ENCODE measurements around the gene TNIK. TPM values are rescaled to one million over a fixed set of nuclear protein-coding genes. Genes with fewer than 3 reads are reported as not detected.

TNIK gene
- total RNA-seq, 1 donor from 2014 or later, result 15.5 TPM

- no peak for DNase-seq (ENCODE audit: extremely low spot score, unreplicated experiment)
- no peak overlapping the region for H3K4me3 Mint-ChIP-seq (ENCODE audit: unreplicated experiment)
- H3K27ac Mint-ChIP-seq (ENCODE audit: unreplicated experiment), result no peak overlapping the region
- peaks cover 2% of the 10 kb centered on the region for H3K36me3 Mint-ChIP-seq (ENCODE audit: unreplicated experiment)
- H3K4me1 Mint-ChIP-seq (ENCODE audit: unreplicated experiment), result peaks cover under 1% of the 10 kb centered on the region
- TF ChIP-seq CTCF (IDR thresholded peaks at IDR 0.05), result no peak
- H3K9me3 Mint-ChIP-seq (ENCODE audit: unreplicated experiment), result peaks cover 3% of the 10 kb centered on the region
- no peaks in the 10 kb centered on the region for H3K27me3 Mint-ChIP-seq (ENCODE audit: unreplicated experiment)
Measured at GRCh38 chr3:171340434-171340833, 119.8 kb downstream of the TNIK start.

- no peak overlapping the region for H3K27ac Mint-ChIP-seq (ENCODE audit: unreplicated experiment)
- DNase-seq (ENCODE audit: extremely low spot score, unreplicated experiment), result no peak
- TF ChIP-seq CTCF (IDR thresholded peaks at IDR 0.05), result no peak
- peaks cover 3% of the 10 kb centered on the region for H3K9me3 Mint-ChIP-seq (ENCODE audit: unreplicated experiment)
- no peaks in the 10 kb centered on the region for H3K27me3 Mint-ChIP-seq (ENCODE audit: unreplicated experiment)
- H3K4me3 Mint-ChIP-seq (ENCODE audit: unreplicated experiment), result no peak overlapping the region
- peaks cover 2% of the 10 kb centered on the region for H3K4me1 Mint-ChIP-seq (ENCODE audit: unreplicated experiment)
- H3K36me3 Mint-ChIP-seq (ENCODE audit: unreplicated experiment), result peaks cover 2% of the 10 kb centered on the region
Measured at GRCh38 chr3:171339598-171339997, 120.6 kb downstream of the TNIK start.

- Mint-ChIP-seq H3K27me3 (ENCODE audit: unreplicated experiment) (no peaks in the 10 kb centered on the region), H3K36me3 (ENCODE audit: unreplicated experiment) (no peaks in the 10 kb centered on the region), H3K27ac (ENCODE audit: unreplicated experiment) (no peak overlapping the region), H3K9me3 (ENCODE audit: unreplicated experiment) (no peaks in the 10 kb centered on the region), H3K4me3 (ENCODE audit: unreplicated experiment) (no peak overlapping the region), H3K4me1 (ENCODE audit: unreplicated experiment) (peaks cover 9% of the 10 kb centered on the region)
- no peak for DNase-seq (ENCODE audit: extremely low spot score, unreplicated experiment)
- TF ChIP-seq CTCF (IDR thresholded peaks at IDR 0.05), result no peak
Measured at GRCh38 chr3:171336406-171336805, 123.8 kb downstream of the TNIK start.

GRCh38 chr3:171335559-171335958 lies 124.6 kb downstream of the TNIK start:
- no peaks in the 10 kb centered on the region for H3K27me3 Mint-ChIP-seq (ENCODE audit: unreplicated experiment)
- H3K27ac Mint-ChIP-seq (ENCODE audit: unreplicated experiment), result no peak overlapping the region
- DNase-seq (ENCODE audit: extremely low spot score, unreplicated experiment), result no peak
- H3K4me3 Mint-ChIP-seq (ENCODE audit: unreplicated experiment), result no peak overlapping the region
- peaks cover 9% of the 10 kb centered on the region for H3K4me1 Mint-ChIP-seq (ENCODE audit: unreplicated experiment)
- no peak for TF ChIP-seq CTCF (IDR thresholded peaks at IDR 0.05)
- H3K9me3 Mint-ChIP-seq (ENCODE audit: unreplicated experiment), result no peaks in the 10 kb centered on the region
- no peaks in the 10 kb centered on the region for H3K36me3 Mint-ChIP-seq (ENCODE audit: unreplicated experiment)

- H3K9me3 Mint-ChIP-seq (ENCODE audit: unreplicated experiment), result no peaks in the 10 kb centered on the region
- peaks cover 9% of the 10 kb centered on the region for H3K4me1 Mint-ChIP-seq (ENCODE audit: unreplicated experiment)
- TF ChIP-seq CTCF (IDR thresholded peaks at IDR 0.05), result no peak
- no peaks in the 10 kb centered on the region for H3K27me3 Mint-ChIP-seq (ENCODE audit: unreplicated experiment)
- DNase-seq (ENCODE audit: extremely low spot score, unreplicated experiment), result no peak
- no peaks in the 10 kb centered on the region for H3K36me3 Mint-ChIP-seq (ENCODE audit: unreplicated experiment)
- H3K27ac Mint-ChIP-seq (ENCODE audit: unreplicated experiment), result no peak overlapping the region
- H3K4me3 Mint-ChIP-seq (ENCODE audit: unreplicated experiment), result no peak overlapping the region
Measured at GRCh38 chr3:171334465-171334811, 125.8 kb downstream of the TNIK start.
